B cell (primary cell): Measurements from ENCODE around the gene EDA2R. TPM values are rescaled to one million over a fixed set of nuclear protein-coding genes. Genes with fewer than 3 reads are reported as not detected.

Source experiments
- ATAC-seq: fragments of 200-7000 bp; cut with Tn5 transposase; one replicate; pipeline ENCODE4 v1.10.0; 2021; ENCODE audit warnings: low read depth, mild to moderate bottlenecking, moderate number of reproducible peaks, moderate library complexity
- CTCF ChIA-PET: fragments of 350-600 bp; sonication (Branson Sonifier 250); formaldehyde crosslinking; loops from one replicate; lab custom pipeline; 2021; ENCODE audit warnings: antibody characterized with exemption, inconsistent platforms; lab: Charles Lee
- POLR2A ChIA-PET: fragments of 350-600 bp; sonication (Branson Sonifier 250); formaldehyde crosslinking; loops from one replicate; lab custom pipeline; 2021; ENCODE audit warnings: antibody characterized with exemption; lab: Charles Lee
- DNase-seq: peaks from one replicate; pipeline ENCODE4 v3.0.0; 2013
- H2AFZ ChIP-seq: 2 replicates; pipeline ENCODE4 v1.6.1; 2012; ENCODE audit warnings: mild to moderate bottlenecking, low read depth, low read length; ENCODE audit not compliant: insufficient read depth, poor library complexity, severe bottlenecking
- H3K27ac ChIP-seq, 2 donors: 1 replicate in 1 of 2; 2 replicates in 1 of 2; pipeline ENCODE4 v1.5.1; 2012 to 2013; ENCODE audit warnings: low read length in 2 of 2, mild to moderate bottlenecking in 2 of 2, moderate library complexity in 1 of 2
- H3K27me3 ChIP-seq, 4 experiments: fragments of 200-600 bp in 1 of 4; sonication (generic) in 1 of 4; replicated peaks in 1 of 4; 1 replicate in 2 of 4; 2 replicates in 2 of 4; pipeline versions ENCODE4 v1.6.1 to v1.7.0; 2013 to 2016; ENCODE audit warnings: low read length in 3 of 4, mild to moderate bottlenecking in 2 of 4, mixed read lengths in 1 of 4, moderate library complexity in 1 of 4; ENCODE audit not compliant: insufficient read depth in 4 of 4, control insufficient read depth in 3 of 4; ENCODE audit errors: control extremely low read depth in 1 of 4
- H3K36me3 ChIP-seq, 2 experiments: replicated peaks in 1 of 2; 1 replicate in 1 of 2; 2 replicates in 1 of 2; pipeline versions ENCODE4 v1.6.1 to v1.7.1; 2013; ENCODE audit warnings: low read length in 1 of 2; ENCODE audit not compliant: insufficient read depth in 2 of 2, control insufficient read depth in 1 of 2; ENCODE audit errors: control extremely low read depth in 1 of 2, extremely low read depth in 1 of 2
- H3K4me1 ChIP-seq, 2 donors: fragments of 200-600 bp in 1 of 2; sonication (generic) in 1 of 2; 1 replicate in 1 of 2; 2 replicates in 1 of 2; pipeline versions ENCODE4 v1.5.1 to v1.6.1; 2013 to 2017; ENCODE audit warnings: low read length in 2 of 2; ENCODE audit not compliant: control insufficient read depth in 2 of 2, insufficient read depth in 2 of 2
- H3K4me2 ChIP-seq: replicated peaks from 2 replicates; pipeline ENCODE3; 2012; ENCODE audit warnings: mild to moderate bottlenecking, low read depth, low read length; ENCODE audit not compliant: poor library complexity, severe bottlenecking
- H3K4me3 ChIP-seq, 5 experiments: fragments of 200-600 bp in 1 of 5; sonication (generic) in 1 of 5; 1 replicate in 3 of 5; 2 replicates in 2 of 5; pipeline versions ENCODE4 v1.5.1 to v1.7.0; 2011 to 2016; ENCODE audit warnings: low read length in 4 of 5, mild to moderate bottlenecking in 4 of 5, low read depth in 2 of 5, control low read depth in 1 of 5, moderate library complexity in 1 of 5; ENCODE audit not compliant: insufficient read depth in 1 of 5; ENCODE audit errors: control extremely low read depth in 1 of 5, extremely low read depth in 1 of 5
- H3K79me2 ChIP-seq: fragments of 200-600 bp; sonication (generic); one replicate; pipeline ENCODE4 v1.6.0; 2016; ENCODE audit warnings: low read length; ENCODE audit not compliant: control insufficient read depth, insufficient read depth
- H3K9ac ChIP-seq: fragments of 200-600 bp; sonication (generic); 2 replicates; pipeline ENCODE4 v1.6.1; 2017; ENCODE audit warnings: mild to moderate bottlenecking, low read length, moderate library complexity
- H3K9me3 ChIP-seq, 3 donors: one replicate each; pipeline versions ENCODE4 v1.6.1 to v1.7.1; 2013; ENCODE audit warnings: low read length in 2 of 3; ENCODE audit not compliant: control insufficient read depth in 2 of 3, insufficient read depth in 1 of 3; ENCODE audit errors: control extremely low read depth in 1 of 3
- H4K20me1 ChIP-seq: 2 replicates; pipeline ENCODE4 v1.6.0; 2012; ENCODE audit warnings: mild to moderate bottlenecking, low read length; ENCODE audit not compliant: insufficient read depth, control insufficient read depth, poor library complexity, severe bottlenecking
- H3K27ac Mint-ChIP-seq: one replicate; pipeline ENCODE4 v1.8.0; 2021; ENCODE audit warnings: mixed read lengths
- H3K27me3 Mint-ChIP-seq: one replicate; pipeline ENCODE4 v1.8.0; 2021; ENCODE audit warnings: mixed read lengths
- H3K4me1 Mint-ChIP-seq: one replicate; pipeline ENCODE4 v1.8.0; 2021; ENCODE audit warnings: mixed read lengths
- H3K4me3 Mint-ChIP-seq: one replicate; pipeline ENCODE4 v1.8.0; 2021; ENCODE audit warnings: mixed read lengths
- H3K9me3 Mint-ChIP-seq: one replicate; pipeline ENCODE4 v1.8.0; 2022; ENCODE audit warnings: mixed read lengths; ENCODE audit not compliant: insufficient read depth
- CTCF ChIP-seq: fragments of 200-600 bp; IDR thresholded peaks from one replicate; pipeline ENCODE4 v1.8.0; 2022; ENCODE audit warnings: antibody characterized with exemption, mild to moderate bottlenecking
- EZH2 ChIP-seq: IDR thresholded peaks from 2 replicates; pipeline ENCODE4 v1.6.1; 2012; ENCODE audit warnings: borderline replicate concordance, low read depth, mild to moderate bottlenecking, moderate library complexity, low read length; ENCODE audit not compliant: insufficient read depth, poor library complexity, severe bottlenecking
- WGBS: methylation state at CpG from one replicate; pipeline ENCODE4 v1.1.5; 2013; ENCODE audit warnings: missing lambda C conversion rate; ENCODE audit not compliant: insufficient coverage; 5-methylcytosine and 5-hydroxymethylcytosine counted together
- intact Hi-C: fragments of 100-400 bp; cut with micrococcal nuclease; formaldehyde crosslinking; loops from one replicate; pipeline ENCODE4 v1.10.0; 2022
- polyA plus RNA-seq: library from polyadenylated mRNA; depleted of rRNA; stranded (reverse); fragments of >200 nt; gene quantifications from 2 replicates; pipeline ENCODE4 v1.2.3, GENCODE V29; 2012
- total RNA-seq, 2 donors: library from RNA; stranded (reverse); fragments of 120-200 nt in 1 of 2; gene quantifications; 1 replicate in 1 of 2; 2 replicates in 1 of 2; pipeline versions ENCODE4 v1.2.3 to v1.2.4, GENCODE V29; 2013 to 2022

EDA2R gene
- total and polyA plus RNA-seq, 2 donors (not counting 1 experiment from before 2014, with no cell fraction given), result 0.25 to 0.49 TPM

DNA sequence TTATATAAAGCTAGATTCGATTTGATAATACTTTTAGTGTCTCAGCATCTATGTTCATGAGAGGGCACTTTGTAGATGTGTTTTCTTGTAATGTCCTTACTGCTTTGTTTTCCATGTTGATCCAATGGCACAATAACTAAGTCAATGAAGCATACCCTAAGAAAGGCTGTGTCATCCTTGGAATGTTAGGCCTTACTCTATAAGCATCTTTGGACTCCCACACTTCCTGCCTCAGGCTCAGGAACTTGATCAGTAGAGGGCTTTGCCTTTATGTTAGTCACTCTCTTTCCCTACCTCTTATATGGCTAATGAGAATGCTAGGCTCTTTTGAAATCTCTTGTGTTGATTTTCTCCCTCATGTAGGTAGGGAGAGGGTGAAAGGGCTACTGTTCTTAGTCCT lies 33.2 kb upstream of the EDA2R start:
- H3K4me1 ChIP-seq, result no peaks in the 10 kb centered on the region
- TF ChIP-seq CTCF (no peak), EZH2 (no peak)
- POLR2A ChIA-PET, result no interaction called here
- CTCF ChIA-PET, result no interaction called here
- intact Hi-C loops, result no loop called here
- Mint-ChIP-seq H3K4me1 (no peaks in the 10 kb centered on the region), H3K9me3 (no peaks in the 10 kb centered on the region), H3K27me3 (no peaks in the 10 kb centered on the region), H3K4me3 (no peak overlapping the region), H3K27ac (no peak overlapping the region)
- no peak overlapping the region for H3K9ac ChIP-seq
- H3K27ac ChIP-seq, result no peak overlapping the region
- H3K9me3 ChIP-seq, result no peaks in the 10 kb centered on the region
- H3K4me3 ChIP-seq, result no peak overlapping the region
- no peaks in the 10 kb centered on the region for H3K79me2 ChIP-seq
- DNase-seq (no peak), ATAC-seq (no peak)
- H4K20me1 ChIP-seq, result no peaks in the 10 kb centered on the region
- H2AFZ ChIP-seq, result no peak overlapping the region
- H3K4me2 ChIP-seq, result no peak overlapping the region
- H3K36me3 ChIP-seq, result no peaks in the 10 kb centered on the region
- WGBS, result no CpG with 5 or more reads among the region's 1 CpG
- no peaks in the 10 kb centered on the region for H3K27me3 ChIP-seq

- no peak for DNase-seq
- H3K36me3 ChIP-seq, result no peaks in the 10 kb centered on the region
- H3K27ac ChIP-seq, result no peak overlapping the region
- no peak overlapping the region for H3K9ac ChIP-seq
- no peak overlapping the region for H2AFZ ChIP-seq
- no peaks in the 10 kb centered on the region for H4K20me1 ChIP-seq
- H3K9me3 ChIP-seq, result peaks cover 0 to 5% (median 0%) of the 10 kb centered on the region in 3 donors
- no peaks in the 10 kb centered on the region for H3K4me1 ChIP-seq
- ChIA-PET CTCF (no interaction called here), POLR2A (no interaction called here)
- no peak overlapping the region for H3K4me3 Mint-ChIP-seq
- no peaks in the 10 kb centered on the region for H3K79me2 ChIP-seq
- H3K27me3 ChIP-seq, result no peaks in the 10 kb centered on the region
- H3K9me3 Mint-ChIP-seq, result no peaks in the 10 kb centered on the region
- intact Hi-C loops, result no loop called here
- H3K27ac Mint-ChIP-seq, result no peak overlapping the region
- H3K4me1 Mint-ChIP-seq, result no peaks in the 10 kb centered on the region
- no peaks in the 10 kb centered on the region for H3K27me3 Mint-ChIP-seq
- H3K4me3 ChIP-seq, result no peak overlapping the region
- ATAC-seq, result no peak
- H3K4me2 ChIP-seq, result no peak overlapping the region
- no peak for TF ChIP-seq CTCF
Measured at GRCh38 chrX:66654411-66654810, 15.5 kb upstream of the EDA2R start.
